Ovary (tissue), 9 donors: Measurements from ENCODE around the gene ERP44. TPM values are rescaled to one million over a fixed set of nuclear protein-coding genes. Genes with fewer than 3 reads are reported as not detected.
"Not testable (repeated sequence)": the region's sequence is repeated elsewhere in the genome, so short reads cannot be mapped to it uniquely, and the experiment has no call there.

Source experiments
- DNase-seq, 5 donors: peaks; one replicate each; pipeline ENCODE4 v3.0.0-alpha.2; 2019 to 2020
- H3K27ac ChIP-seq, 2 donors: fragments of 200-600 bp; one replicate each; pipeline versions ENCODE4 v1.5.1 to v1.8.0; 2019 to 2022
- H3K27me3 ChIP-seq: fragments of 200-600 bp; one replicate; pipeline ENCODE4 v1.8.0; 2022
- H3K36me3 ChIP-seq: fragments of 200-600 bp; sonication (generic); one replicate; pipeline ENCODE4 v1.5.1; 2019
- H3K4me1 ChIP-seq: one replicate; pipeline ENCODE4 v1.8.1; 2013; ENCODE audit warnings: mild to moderate bottlenecking, moderate library complexity; ENCODE audit not compliant: insufficient read depth
- H3K4me3 ChIP-seq: fragments of 200-600 bp; sonication (generic); one replicate; pipeline ENCODE4 v1.5.1; 2017
- H3K9me3 ChIP-seq, 2 donors: fragments of 200-600 bp in 1 of 2; sonication (generic) in 1 of 2; one replicate each; pipeline versions ENCODE4 v1.5.1 to v1.8.1; 2013 to 2019; ENCODE audit warnings: mild to moderate bottlenecking in 1 of 2, moderate library complexity in 1 of 2
- EP300 ChIP-seq: sonication (generic); formaldehyde crosslinking; IDR thresholded peaks from one replicate; pipeline ENCODE4 v1.6.1; 2017; ENCODE audit warnings: antibody characterized with exemption
- POLR2A ChIP-seq: fragments of 450-650 bp; IDR thresholded peaks from one replicate; pipeline ENCODE4 v1.6.1; 2017; ENCODE audit warnings: antibody characterized with exemption, mild to moderate bottlenecking, moderate library complexity
- WGBS, 3 donors: extraction: QIAGEN DNeasy Blood & Tissue Kit in 1 of 3; methylation state at CpG; one replicate each; pipeline versions ENCODE4 v1.1.5 to v1.1.7; 2013 to 2017; 5-methylcytosine and 5-hydroxymethylcytosine counted together
- intact Hi-C, 4 donors: fragments of 100-400 bp; cut with DNase I; formaldehyde crosslinking; loops; one replicate each; pipeline versions ENCODE4 v1.11.0 to v1.15.1; 2022 to 2023
- polyA plus RNA-seq, 2 donors: library from polyadenylated mRNA; stranded (reverse); fragments of 200-250 nt in 1 of 2; fragments of 350-450 nt in 1 of 2; fragmentation: Illumina TruSeq in 1 of 2; extraction: RNeasy Lipid Tissue Mini Kit (QIAGEN cat#74804) in 1 of 2; gene quantifications; one replicate each; pipeline ENCODE4 v1.2.3, GENCODE V29; 2013 to 2014
- total RNA-seq, 7 donors: library from RNA; depleted of rRNA in 2 of 7; stranded (reverse); fragments of >200 nt in 2 of 7; fragmentation: NEBNext Ultra II Directional in 3 of 7; extraction: Animal tissue kit (Norgen Biotek cat#: 25700) in 3 of 7; gene quantifications; one replicate each; pipeline versions ENCODE4 v1.1.0 to v1.2.4, GENCODE V29; 2016 to 2023
- TF ChIP-seq, protein P1 (sequence below), 3 donors: fragments of 450-650 bp in 2 of 3; fragments of 200-600 bp in 1 of 3; IDR thresholded peaks; one replicate each; pipeline versions ENCODE4 v1.5.1 to v1.8.0; 2016 to 2022; ENCODE audit warnings: antibody characterized with exemption in 3 of 3, mild to moderate bottlenecking in 1 of 3
- donor health status: DM: no; HTN: no; CAD: no; lungs with moderate emphysema.
- donor health status: DM: no; HTN: no; CAD: no.
- donor health status: Bipolar disorder and iron deficiency.
- donor health status: DM: yes; HTN: yes; CAD: no.
- donor health status: DM: no; HTN: no; CAD: no.
- donor health status: DM: yes; HTN: yes; CAD: no.

The ERP44 gene
- total and polyA plus RNA-seq, 9 donors, result 7.0 to 26.4 (median 12.6) TPM

- TF ChIP-seq POLR2A (no peak), EP300 (no peak)
- TF ChIP-seq, protein P1, sequence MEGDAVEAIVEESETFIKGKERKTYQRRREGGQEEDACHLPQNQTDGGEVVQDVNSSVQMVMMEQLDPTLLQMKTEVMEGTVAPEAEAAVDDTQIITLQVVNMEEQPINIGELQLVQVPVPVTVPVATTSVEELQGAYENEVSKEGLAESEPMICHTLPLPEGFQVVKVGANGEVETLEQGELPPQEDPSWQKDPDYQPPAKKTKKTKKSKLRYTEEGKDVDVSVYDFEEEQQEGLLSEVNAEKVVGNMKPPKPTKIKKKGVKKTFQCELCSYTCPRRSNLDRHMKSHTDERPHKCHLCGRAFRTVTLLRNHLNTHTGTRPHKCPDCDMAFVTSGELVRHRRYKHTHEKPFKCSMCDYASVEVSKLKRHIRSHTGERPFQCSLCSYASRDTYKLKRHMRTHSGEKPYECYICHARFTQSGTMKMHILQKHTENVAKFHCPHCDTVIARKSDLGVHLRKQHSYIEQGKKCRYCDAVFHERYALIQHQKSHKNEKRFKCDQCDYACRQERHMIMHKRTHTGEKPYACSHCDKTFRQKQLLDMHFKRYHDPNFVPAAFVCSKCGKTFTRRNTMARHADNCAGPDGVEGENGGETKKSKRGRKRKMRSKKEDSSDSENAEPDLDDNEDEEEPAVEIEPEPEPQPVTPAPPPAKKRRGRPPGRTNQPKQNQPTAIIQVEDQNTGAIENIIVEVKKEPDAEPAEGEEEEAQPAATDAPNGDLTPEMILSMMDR (IDR thresholded peaks at IDR 0.05), result no peak
- H3K9me3 ChIP-seq, result no peaks in the 10 kb centered on the region
- intact Hi-C loops, result no loop called here
- H3K27me3 ChIP-seq, result no peaks in the 10 kb centered on the region
- 57 to 64% (median 63%) methylated on average over 3 of the region's 3 CpGs for WGBS, 3 donors
- H3K4me3 ChIP-seq, result no peak overlapping the region
- no peak overlapping the region for H3K27ac ChIP-seq
- DNase-seq, result no peak
- H3K4me1 ChIP-seq, result peaks cover 3% of the 10 kb centered on the region
- H3K36me3 ChIP-seq, result no peaks in the 10 kb centered on the region
Observed at GRCh38 chr9:100096378-100096916, 2.4 kb downstream of the ERP44 start.

- H3K9me3 ChIP-seq, H3K36me3 ChIP-seq, H3K4me1 ChIP-seq, H3K27me3 ChIP-seq, H3K27ac ChIP-seq, DNase-seq, H3K4me3 ChIP-seq, intact Hi-C loops: not testable (repeated sequence)
- 91 to 98% (median 94%) methylated on average over 2 of the region's 2 CpGs for WGBS, 3 donors
Observed at GRCh38 chr9:100094411-100094810, 4.4 kb downstream of the ERP44 start.

DNA sequence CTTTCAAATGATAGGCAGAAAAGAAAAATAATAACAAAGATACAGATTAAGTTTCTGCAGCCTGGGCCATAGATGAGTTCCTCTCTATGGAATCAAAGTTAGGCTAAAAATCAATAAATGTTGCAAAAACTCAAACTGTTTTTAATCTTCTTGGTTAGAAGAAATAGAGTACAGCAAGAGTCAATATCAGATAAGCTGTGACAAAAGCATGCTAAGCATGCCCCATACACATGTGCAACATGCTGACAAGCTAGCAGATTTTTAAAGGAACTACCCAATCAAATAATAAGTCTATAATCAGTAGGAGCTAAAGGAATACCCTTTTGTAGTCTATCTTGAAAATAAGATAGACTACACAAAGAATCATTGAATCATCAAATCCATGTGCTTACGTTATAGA, 6.7 kb downstream of the ERP44 start:
- TF ChIP-seq POLR2A (no peak), EP300 (no peak)
- TF ChIP-seq, protein P1 (IDR thresholded peaks at IDR 0.05), result no peak
- DNase-seq, result no peak
- intact Hi-C loops, result no loop called here
- Histone ChIP-seq H3K27me3 (no peaks in the 10 kb centered on the region), H3K4me1 (no peaks in the 10 kb centered on the region), H3K36me3 (no peaks in the 10 kb centered on the region), H3K4me3 (no peak overlapping the region), H3K27ac (no peak overlapping the region), H3K9me3 (no peaks in the 10 kb centered on the region)
- WGBS, 3 donors, result 85 to 93% (median 92%) methylated on average over 1 of the region's 1 CpG

GRCh38 chr9:100091650-100092049, 7.2 kb downstream of the ERP44 start:
- no peaks in the 10 kb centered on the region for H3K27me3 ChIP-seq
- TF ChIP-seq, protein P1 (IDR thresholded peaks at IDR 0.05), result no peak
- TF ChIP-seq POLR2A (no peak), EP300 (no peak)
- H3K36me3 ChIP-seq, result no peaks in the 10 kb centered on the region
- no peak for DNase-seq
- H3K4me3 ChIP-seq, result no peak overlapping the region
- no peak overlapping the region for H3K27ac ChIP-seq
- no peaks in the 10 kb centered on the region for H3K4me1 ChIP-seq
- intact Hi-C loops, result no loop called here
- H3K9me3 ChIP-seq, result no peaks in the 10 kb centered on the region
- WGBS, 3 donors, result 79 to 89% (median 84%) methylated on average over 1 of the region's 1 CpG

- H3K4me3 ChIP-seq, result no peak overlapping the region
- H3K36me3 ChIP-seq, result no peaks in the 10 kb centered on the region
- H3K27me3 ChIP-seq, result no peaks in the 10 kb centered on the region
- no peak overlapping the region for H3K27ac ChIP-seq
- intact Hi-C loops, result no loop called here
- no peaks in the 10 kb centered on the region for H3K4me1 ChIP-seq
- TF ChIP-seq EP300, result no peak
- TF ChIP-seq, protein P1 (IDR thresholded peaks at IDR 0.05), result no peak
- 96 to 99% (median 98%) methylated on average over 1 of the region's 1 CpG for WGBS, 3 donors
- no peak for DNase-seq
- H3K9me3 ChIP-seq, result no peaks in the 10 kb centered on the region
Observed at GRCh38 chr9:100090880-100091279, 7.9 kb downstream of the ERP44 start.
